T47D (cell line): ENCODE results near the gene STX18.

Source experiments
- DNase-seq, 2 experiments: peaks; one replicate each; pipeline versions ENCODE4 v3.0.0 to v3.0.0-alpha.2; 2011 to 2012; ENCODE audit warnings: low read depth in 1 of 2, low spot score in 1 of 2
- JUND ChIP-seq: IDR thresholded peaks from 2 replicates; pipeline ENCODE4 v1.6.1; 2012; ENCODE audit warnings: low read depth
- in situ Hi-C: cut with HindIII; loops from 2 replicates; pipeline ENCODE4 v1.10.0; 2016; ENCODE audit warnings: low sequenced_read_pairs, low pct_unique_long_range_greater_than_20kb

STX18 gene

DNA sequence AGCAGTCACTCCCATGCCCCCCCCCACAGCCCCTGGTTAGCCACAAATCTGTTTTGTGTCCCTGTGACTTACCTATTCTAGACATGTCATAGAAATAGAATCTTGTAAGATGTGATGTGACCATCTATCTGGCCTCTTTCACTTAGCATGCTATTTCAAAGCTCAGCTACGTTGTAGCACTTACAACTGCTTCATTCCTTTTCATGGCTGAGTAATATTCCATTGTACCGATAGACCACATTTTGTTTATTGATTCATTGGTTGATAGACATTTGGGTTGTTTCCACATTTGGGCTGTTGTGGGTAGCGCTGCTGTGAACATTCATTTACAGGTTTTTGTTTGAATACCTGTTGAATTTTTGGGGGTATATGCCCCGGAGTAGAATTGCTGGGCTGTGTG, 143.4 kb downstream of the STX18 start:
- TF ChIP-seq JUND: no peak
- no peak for DNase-seq
- in situ Hi-C loops: no loop called here

- DNase-seq: no peak
- no peak for TF ChIP-seq JUND
- in situ Hi-C loops: no loop called here
Measured at GRCh38 chr4:4397441-4397819, 144.4 kb downstream of the STX18 start.

DNA sequence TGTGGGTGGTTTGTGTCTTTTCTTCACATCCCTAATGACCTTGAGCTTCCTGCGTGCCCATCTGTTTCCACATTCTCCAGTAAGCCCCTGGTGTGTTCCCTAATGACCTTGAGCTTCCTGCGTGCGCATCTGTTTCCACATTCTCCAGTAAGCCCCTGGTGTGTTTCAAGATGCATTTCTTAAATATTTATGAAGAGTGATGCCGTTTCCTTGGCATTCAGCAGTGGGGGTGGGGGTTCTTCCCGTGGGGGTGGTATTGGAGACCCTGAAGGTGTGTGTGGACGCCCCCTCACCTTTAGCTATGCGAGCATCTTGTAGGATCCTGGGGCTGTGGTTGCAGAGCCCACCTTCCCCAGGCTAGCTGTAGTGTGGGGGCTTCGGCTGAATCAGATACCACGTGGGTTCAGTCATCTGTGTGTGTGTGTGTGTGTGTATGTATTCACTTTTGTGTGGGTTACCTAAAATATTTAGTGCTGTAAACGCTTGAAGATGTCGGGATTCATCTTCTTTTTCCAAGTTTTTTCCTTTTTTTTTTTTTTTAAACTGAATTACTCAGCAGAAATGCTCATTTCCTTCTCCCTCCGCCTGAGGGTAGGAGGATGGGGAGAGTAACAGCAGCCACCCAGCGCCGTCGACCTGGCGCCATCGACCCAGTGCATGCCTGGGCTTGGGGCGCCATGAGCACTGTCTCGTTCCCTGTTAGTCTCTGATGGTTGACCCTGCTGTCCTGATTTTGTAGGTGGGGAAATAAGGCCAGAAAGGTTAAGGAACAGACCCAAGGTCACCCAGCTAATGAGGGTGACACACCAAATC, 145.0 kb downstream of the STX18 start:
- no peak for DNase-seq
- in situ Hi-C loops: no loop called here
- TF ChIP-seq JUND: no peak

DNA sequence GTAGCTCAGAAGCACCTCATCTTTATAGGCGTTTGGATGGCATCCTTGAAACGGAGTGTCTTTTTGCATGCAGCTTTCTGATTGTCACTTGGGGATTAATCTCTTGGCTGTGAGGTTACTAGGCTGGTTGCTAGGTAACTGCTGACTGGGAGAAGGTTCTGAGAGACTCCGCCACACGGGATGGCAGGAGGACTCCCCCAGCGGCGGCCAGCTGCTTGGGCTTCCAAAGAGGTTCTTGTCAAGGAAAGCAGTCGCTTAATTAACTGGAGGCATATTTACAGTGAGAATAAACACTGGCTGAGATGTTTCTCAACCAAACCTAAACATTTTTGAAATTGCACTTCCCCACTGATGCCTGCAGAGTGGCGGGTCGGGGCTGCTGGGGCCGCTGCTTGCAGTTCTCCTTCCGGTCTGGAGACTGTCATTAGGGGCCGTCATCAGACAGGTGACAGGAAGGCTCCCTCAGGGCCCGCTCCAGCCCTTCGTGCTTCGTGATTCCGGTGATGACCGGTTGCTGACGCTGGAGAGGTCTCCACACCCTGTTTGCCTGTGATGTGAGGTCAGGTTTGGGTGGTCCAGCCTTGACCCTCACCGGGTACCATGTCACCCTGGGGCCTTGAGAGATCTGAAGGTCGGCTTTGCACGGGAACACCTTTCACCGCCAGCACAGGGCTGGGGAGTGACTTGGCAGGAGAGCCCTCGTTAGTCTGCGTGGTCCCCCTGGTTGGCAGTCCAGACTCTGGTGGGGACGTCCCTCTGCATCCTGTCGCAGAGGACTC, 145.8 kb downstream of the STX18 start:
- peak in 1 of 2 experiments; percentile 26 for DNase-seq
- TF ChIP-seq JUND: no peak
- in situ Hi-C loops: no loop called here

DNA sequence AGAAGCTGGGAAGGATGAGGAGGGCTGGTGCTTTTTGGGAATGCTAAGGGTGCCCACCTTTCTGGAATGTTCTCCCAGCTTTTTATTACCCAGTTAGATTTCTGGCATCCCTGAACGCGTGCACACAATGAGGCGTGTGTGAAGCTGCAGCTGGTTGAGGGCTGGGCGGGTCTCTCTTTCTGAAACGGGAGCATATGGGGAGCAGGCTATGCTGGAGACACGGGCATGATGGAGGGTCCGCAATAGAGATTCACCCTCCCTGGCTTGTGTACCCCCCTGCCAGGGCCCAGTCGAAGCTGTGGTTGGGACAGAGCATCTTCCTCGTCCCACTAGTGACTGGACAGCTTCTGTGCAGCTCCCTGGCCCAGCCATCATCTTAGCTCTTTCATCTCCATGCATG, 146.5 kb downstream of the STX18 start:
- no peak for DNase-seq
- no peak for TF ChIP-seq JUND
- in situ Hi-C loops: no loop called here

DNA sequence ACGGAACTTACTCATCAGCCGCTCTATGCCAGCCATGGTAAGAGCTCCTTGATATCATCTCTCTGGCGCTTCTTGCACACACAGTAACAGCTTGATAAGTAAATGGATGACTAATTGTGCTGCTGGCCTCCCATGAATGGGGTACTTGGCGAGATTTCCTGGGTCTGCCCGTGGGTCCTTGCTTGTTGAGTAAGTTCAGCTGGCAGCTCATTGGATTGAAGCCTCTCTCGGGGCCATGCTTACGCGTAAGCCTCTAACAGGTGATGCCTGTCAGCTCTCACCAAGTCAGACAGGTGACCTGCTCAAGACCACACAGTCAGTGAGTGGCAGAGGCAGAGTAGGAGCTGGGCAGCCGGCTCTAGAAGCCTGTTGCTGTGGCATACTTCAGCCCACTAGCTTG, 147.2 kb downstream of the STX18 start:
- no peak for TF ChIP-seq JUND
- in situ Hi-C loops: no loop called here
- DNase-seq: no peak

GRCh38 chr4:4392501-4393183, 149.2 kb downstream of the STX18 start:
- DNase-seq: no peak
- no peak for TF ChIP-seq JUND
- in situ Hi-C loops: no loop called here

DNA sequence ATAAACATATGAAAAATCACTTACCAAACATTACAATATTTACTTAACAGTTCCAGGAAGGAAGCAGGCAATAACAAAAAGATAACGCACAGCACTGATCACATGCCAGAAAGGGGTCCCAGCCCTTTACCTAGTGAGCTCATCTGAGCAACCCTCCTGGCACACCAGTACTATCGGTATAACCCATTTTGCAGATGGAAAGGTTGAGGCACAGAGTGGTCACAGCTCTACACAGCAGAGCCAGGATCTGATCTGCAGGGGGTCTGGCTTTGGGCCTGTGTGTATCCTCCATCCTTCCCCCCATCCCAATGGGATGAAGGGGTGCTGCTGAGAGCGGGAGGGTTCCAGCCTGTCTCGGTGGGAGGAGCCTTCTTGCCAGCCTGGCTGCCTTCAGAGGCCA, 150.0 kb downstream of the STX18 start:
- TF ChIP-seq JUND: no peak
- in situ Hi-C loops: no loop called here
- DNase-seq: no peak

GRCh38 chr4:4390515-4391240, 151.2 kb downstream of the STX18 start:
- no peak for DNase-seq
- no peak for TF ChIP-seq JUND
- in situ Hi-C loops: no loop called here

GRCh38 chr4:4390046-4390445, 151.8 kb downstream of the STX18 start:
- in situ Hi-C loops: no loop called here
- DNase-seq: no peak
- no peak for TF ChIP-seq JUND

GRCh38 chr4:4388836-4389575, 152.8 kb downstream of the STX18 start:
- no peak for DNase-seq
- TF ChIP-seq JUND: no peak
- in situ Hi-C loops: no loop called here

DNA sequence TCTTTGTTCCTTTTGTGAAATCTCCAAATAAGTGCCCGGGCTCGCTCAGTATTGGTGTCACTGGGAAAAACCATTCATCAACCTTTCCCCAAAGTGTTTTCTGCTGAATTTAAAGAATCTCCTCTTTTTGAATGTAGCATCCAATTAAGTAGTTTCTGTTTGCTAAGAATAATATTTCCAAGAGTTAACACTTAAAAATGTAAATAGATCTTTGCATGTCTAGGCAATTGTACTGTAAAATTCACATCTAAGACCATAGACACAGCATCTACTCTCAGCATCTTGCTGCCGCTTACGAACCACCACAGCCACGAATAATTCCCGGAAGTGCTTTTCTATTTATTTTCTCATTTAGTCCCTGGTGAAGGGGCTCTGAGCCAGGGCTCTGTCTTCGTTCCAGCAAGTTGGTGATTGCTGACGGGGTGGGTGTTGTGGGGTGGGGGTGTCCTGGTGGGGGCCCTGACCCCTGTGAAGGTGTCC, 153.5 kb downstream of the STX18 start:
- DNase-seq: no peak
- TF ChIP-seq JUND: no peak
- in situ Hi-C loops: no loop called here
